ENCODE measurements around the gene MYO7B.

Gene MYO7B

DNA sequence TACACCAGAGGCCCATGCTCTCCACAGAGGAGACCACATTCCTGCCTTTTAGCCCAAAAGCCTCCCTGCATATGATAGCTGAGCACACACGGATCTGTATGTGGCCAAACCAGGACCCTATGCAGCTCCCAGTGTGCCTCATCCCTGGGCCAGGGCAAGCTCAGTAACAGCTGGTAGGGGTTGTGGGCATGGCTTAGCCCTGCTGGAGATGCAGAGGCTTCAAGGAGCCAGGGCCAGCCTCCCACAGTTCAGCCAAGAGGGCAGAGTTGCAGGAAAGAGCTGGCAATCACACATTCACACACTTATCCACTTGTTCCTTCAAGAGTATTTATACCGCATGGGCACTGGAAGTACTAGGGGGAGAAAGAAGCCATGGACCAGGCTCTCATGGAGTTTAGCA is 141.4 kb downstream of the MYO7B start:
- no peak overlapping the region for H2BK12ac ChIP-seq (ENCODE audit: low read length)
- no peak overlapping the region for H2AFZ ChIP-seq (ENCODE audit: low read length)
- no peak overlapping the region for H2BK5ac ChIP-seq (ENCODE audit: low read length)
- H3K23ac ChIP-seq (ENCODE audit: low read depth, low read length, poor library complexity) = peak overlapping the region; percentile 34
- no peak overlapping the region for H4K91ac ChIP-seq (ENCODE audit: low read depth, low read length, poor library complexity)
- no peak overlapping the region for H2BK15ac ChIP-seq (ENCODE audit: low read length)
- peak overlapping the region in 1 of 2 donors; percentile 4 for H3K4me3 ChIP-seq (ENCODE audit: low read length in 2 of 2)
- no CpG with 5 or more reads among the region's 2 CpGs for WGBS, 2 donors (ENCODE audit: extremely low coverage in 2 of 2, insufficient read length in 2 of 2, insufficient replicate concordance in 1 of 2)
- H3K79me1 ChIP-seq (ENCODE audit: low read depth, low read length) = peaks cover 2% of the 10 kb centered on the region
- peak overlapping the region; percentile 51 for H3K18ac ChIP-seq (ENCODE audit: low read length)
- no peaks in the 10 kb centered on the region for H3K36me3 ChIP-seq (replicated peaks in 1 of 2; ENCODE audit: control insufficient read depth in 2 of 2, insufficient read depth in 2 of 2, low read length in 2 of 2)
- H3K27ac ChIP-seq (replicated peaks; ENCODE audit: low read length) = no peak overlapping the region
- H3K9me3 ChIP-seq (replicated peaks in 1 of 2; ENCODE audit: control insufficient read depth in 2 of 2, insufficient read depth in 1 of 2, low read depth in 1 of 2, low read length in 2 of 2) = no peaks in the 10 kb centered on the region
- no peak overlapping the region for H2BK120ac ChIP-seq (ENCODE audit: low read depth, low read length)
- H3K27me3 ChIP-seq (ENCODE audit: control insufficient read depth in 3 of 3, insufficient read depth in 3 of 3, low read depth in 1 of 3, low read length in 3 of 3) = peaks cover 12 to 94% (median 45%) of the 10 kb centered on the region in 3 experiments
- H4K8ac ChIP-seq (ENCODE audit: low read depth, low read length) = no peak overlapping the region
- H2AK5ac ChIP-seq (ENCODE audit: low read depth, low read length) = peak overlapping the region; percentile 74
- H3K14ac ChIP-seq (ENCODE audit: low read length) = peak overlapping the region; percentile 44
- DNase-seq (ENCODE audit: low spot score) = no peak
- H3K9ac ChIP-seq (ENCODE audit: low read depth, low read length, poor library complexity) = peak overlapping the region; percentile 40
- H3K4me1 ChIP-seq (ENCODE audit: control insufficient read depth in 2 of 2, insufficient read depth in 1 of 2, low read depth in 1 of 2, low read length in 2 of 2) = peaks cover 2 to 7% of the 10 kb centered on the region in 2 donors
- no peak overlapping the region for H3K4me2 ChIP-seq (ENCODE audit: insufficient read depth, low read length, poor library complexity, severe bottlenecking)
- no peak overlapping the region for H3K4ac ChIP-seq (ENCODE audit: low read length)

DNA sequence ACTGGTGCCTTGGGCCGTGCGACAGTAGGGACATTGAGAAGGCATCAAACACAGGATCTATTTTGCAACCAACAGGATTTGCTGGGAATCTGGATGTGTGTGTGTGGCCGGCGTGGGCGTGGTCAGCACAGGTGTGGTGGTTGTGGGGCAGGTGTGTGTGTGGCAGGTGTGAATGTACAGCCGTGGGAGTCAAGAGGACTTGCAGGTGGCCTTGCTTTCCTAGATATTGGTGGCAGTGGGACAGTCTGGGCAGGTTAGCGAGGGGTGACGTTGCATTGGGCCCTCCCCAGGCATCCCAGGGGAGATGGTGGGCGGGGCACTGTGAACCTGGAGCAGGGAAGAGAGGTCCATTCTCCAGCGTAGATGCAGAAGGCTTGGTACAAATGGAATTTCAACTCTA is 143.0 kb downstream of the MYO7B start:
- no peak overlapping the region for H4K91ac ChIP-seq (ENCODE audit: low read depth, low read length, poor library complexity)
- no peak overlapping the region for H2BK12ac ChIP-seq (ENCODE audit: low read length)
- no peaks in the 10 kb centered on the region for H3K9me3 ChIP-seq (replicated peaks in 1 of 2; ENCODE audit: control insufficient read depth in 2 of 2, insufficient read depth in 1 of 2, low read depth in 1 of 2, low read length in 2 of 2)
- no peak overlapping the region for H3K4me3 ChIP-seq (ENCODE audit: low read length in 2 of 2)
- H2BK120ac ChIP-seq (ENCODE audit: low read depth, low read length) = no peak overlapping the region
- H3K79me1 ChIP-seq (ENCODE audit: low read depth, low read length) = peaks cover 2% of the 10 kb centered on the region
- H3K14ac ChIP-seq (ENCODE audit: low read length) = no peak overlapping the region
- no peak for DNase-seq (ENCODE audit: low spot score)
- peak overlapping the region; percentile 62 for H3K23ac ChIP-seq (ENCODE audit: low read depth, low read length, poor library complexity)
- H3K36me3 ChIP-seq (replicated peaks in 1 of 2; ENCODE audit: control insufficient read depth in 2 of 2, insufficient read depth in 2 of 2, low read length in 2 of 2) = no peaks in the 10 kb centered on the region
- no peak overlapping the region for H3K27ac ChIP-seq (replicated peaks; ENCODE audit: low read length)
- no peak overlapping the region for H3K18ac ChIP-seq (ENCODE audit: low read length)
- H2BK5ac ChIP-seq (ENCODE audit: low read length) = no peak overlapping the region
- H2AK5ac ChIP-seq (ENCODE audit: low read depth, low read length) = peak overlapping the region; percentile 86
- no peak overlapping the region for H3K4ac ChIP-seq (ENCODE audit: low read length)
- H3K4me2 ChIP-seq (ENCODE audit: insufficient read depth, low read length, poor library complexity, severe bottlenecking) = no peak overlapping the region
- peaks cover 2 to 7% of the 10 kb centered on the region in 2 donors for H3K4me1 ChIP-seq (ENCODE audit: control insufficient read depth in 2 of 2, insufficient read depth in 1 of 2, low read depth in 1 of 2, low read length in 2 of 2)
- H4K8ac ChIP-seq (ENCODE audit: low read depth, low read length) = no peak overlapping the region
- no peak overlapping the region for H2BK15ac ChIP-seq (ENCODE audit: low read length)
- H3K27me3 ChIP-seq (ENCODE audit: control insufficient read depth in 3 of 3, insufficient read depth in 3 of 3, low read depth in 1 of 3, low read length in 3 of 3) = peaks cover 12 to 82% (median 32%) of the 10 kb centered on the region in 3 experiments
- WGBS, 2 donors (ENCODE audit: extremely low coverage in 2 of 2, insufficient read length in 2 of 2, insufficient replicate concordance in 1 of 2) = no CpG with 5 or more reads among the region's 10 CpGs
- no peak overlapping the region for H3K9ac ChIP-seq (ENCODE audit: low read depth, low read length, poor library complexity)
- H2AFZ ChIP-seq (ENCODE audit: low read length) = no peak overlapping the region

DNA sequence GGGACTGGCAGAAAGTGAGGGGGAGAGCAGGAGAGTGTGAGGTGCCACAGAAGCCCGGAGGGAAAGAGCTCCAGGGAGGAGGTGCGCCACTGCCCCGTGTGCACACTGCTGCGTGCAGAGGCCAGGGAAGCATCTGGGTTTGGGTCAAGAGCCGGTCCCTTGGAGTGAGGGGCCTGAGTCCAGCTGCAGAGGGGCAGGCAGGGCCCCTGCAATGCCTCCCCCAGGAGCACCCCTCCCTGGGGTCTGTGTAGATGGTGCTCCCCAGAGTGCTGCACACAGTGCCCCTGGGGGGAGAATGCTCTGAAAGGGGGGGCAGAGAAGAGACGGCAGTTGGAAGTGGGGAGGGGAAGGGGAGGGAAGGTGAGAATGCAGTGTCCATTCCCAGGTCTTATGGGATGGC is 143.5 kb downstream of the MYO7B start:
- Histone ChIP-seq H3K4me3 (ENCODE audit: low read length in 2 of 2) (no peak overlapping the region), H3K4me1 (ENCODE audit: control insufficient read depth in 2 of 2, insufficient read depth in 1 of 2, low read depth in 1 of 2, low read length in 2 of 2) (peaks cover 5 to 10% of the 10 kb centered on the region in 2 donors), H2BK12ac (ENCODE audit: low read length) (peak overlapping the region; percentile 19), H2AK5ac (ENCODE audit: low read depth, low read length) (peak overlapping the region; percentile 86), H3K79me1 (ENCODE audit: low read depth, low read length) (peaks cover 2% of the 10 kb centered on the region), H3K27ac (replicated peaks; ENCODE audit: low read length) (no peak overlapping the region), H3K27me3 (ENCODE audit: control insufficient read depth in 3 of 3, insufficient read depth in 3 of 3, low read depth in 1 of 3, low read length in 3 of 3) (peaks cover 12 to 80% (median 27%) of the 10 kb centered on the region in 3 experiments), H3K4ac (ENCODE audit: low read length) (no peak overlapping the region), H3K14ac (ENCODE audit: low read length) (no peak overlapping the region), H2AFZ (ENCODE audit: low read length) (no peak overlapping the region), H4K8ac (ENCODE audit: low read depth, low read length) (no peak overlapping the region), H4K91ac (ENCODE audit: low read depth, low read length, poor library complexity) (no peak overlapping the region), H2BK120ac (ENCODE audit: low read depth, low read length) (no peak overlapping the region), H3K9me3 (replicated peaks in 1 of 2; ENCODE audit: control insufficient read depth in 2 of 2, insufficient read depth in 1 of 2, low read depth in 1 of 2, low read length in 2 of 2) (no peaks in the 10 kb centered on the region), H3K4me2 (ENCODE audit: insufficient read depth, low read length, poor library complexity, severe bottlenecking) (no peak overlapping the region), H3K23ac (ENCODE audit: low read depth, low read length, poor library complexity) (peak overlapping the region; percentile 62), H2BK15ac (ENCODE audit: low read length) (no peak overlapping the region), H2BK5ac (ENCODE audit: low read length) (no peak overlapping the region), H3K36me3 (replicated peaks in 1 of 2; ENCODE audit: control insufficient read depth in 2 of 2, insufficient read depth in 2 of 2, low read length in 2 of 2) (no peaks in the 10 kb centered on the region), H3K9ac (ENCODE audit: low read depth, low read length, poor library complexity) (no peak overlapping the region), H3K18ac (ENCODE audit: low read length) (peak overlapping the region; percentile 45)
- no peak for DNase-seq (ENCODE audit: low spot score)
- WGBS, 2 donors (ENCODE audit: extremely low coverage in 2 of 2, insufficient read length in 2 of 2, insufficient replicate concordance in 1 of 2) = no CpG with 5 or more reads among the region's 6 CpGs

DNA sequence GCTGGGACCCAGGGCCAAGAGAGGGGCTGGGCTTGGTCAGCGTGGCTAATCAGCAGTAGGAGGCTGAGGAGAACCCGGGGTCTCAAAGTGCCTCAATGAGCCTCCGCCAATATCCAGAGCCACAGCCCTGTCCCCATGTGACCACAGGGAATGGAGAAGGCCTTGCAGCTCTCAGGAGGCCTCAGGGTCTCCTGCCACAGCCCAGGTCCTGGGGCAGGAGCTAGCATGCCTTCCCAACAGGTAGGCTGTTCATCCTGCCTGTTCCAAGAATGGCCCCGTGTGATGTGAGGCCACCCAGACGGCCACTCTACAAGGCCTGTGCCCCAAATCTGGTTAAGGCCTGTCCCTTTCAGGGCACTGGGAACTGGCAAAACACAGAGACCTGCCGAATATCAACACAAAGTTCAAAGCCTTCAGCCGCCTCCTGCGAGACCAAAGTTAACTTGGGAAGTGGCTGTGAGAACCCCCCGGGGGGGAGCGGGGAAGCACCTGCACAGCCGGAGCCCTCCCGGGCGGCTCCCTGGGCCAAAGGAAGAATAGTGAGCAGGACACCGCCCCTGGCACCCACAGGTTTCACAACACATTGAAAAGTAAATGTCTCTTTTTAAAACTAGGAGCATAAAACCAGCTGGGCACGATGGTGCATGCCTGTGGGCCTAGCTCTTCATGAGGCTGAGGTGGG is 144.3 kb downstream of the MYO7B start:
- no peaks in the 10 kb centered on the region for H3K9me3 ChIP-seq (replicated peaks in 1 of 2; ENCODE audit: control insufficient read depth in 2 of 2, insufficient read depth in 1 of 2, low read depth in 1 of 2, low read length in 2 of 2)
- H4K8ac ChIP-seq (ENCODE audit: low read depth, low read length) = no peak overlapping the region
- H3K9ac ChIP-seq (ENCODE audit: low read depth, low read length, poor library complexity) = peak overlapping the region; percentile 22
- H4K91ac ChIP-seq (ENCODE audit: low read depth, low read length, poor library complexity) = no peak overlapping the region
- no peak overlapping the region for H3K18ac ChIP-seq (ENCODE audit: low read length)
- peak overlapping the region; percentile 25 for H3K23ac ChIP-seq (ENCODE audit: low read depth, low read length, poor library complexity)
- H3K4me1 ChIP-seq (ENCODE audit: control insufficient read depth in 2 of 2, insufficient read depth in 1 of 2, low read depth in 1 of 2, low read length in 2 of 2) = peaks cover 5 to 11% of the 10 kb centered on the region in 2 donors
- no peak overlapping the region for H3K14ac ChIP-seq (ENCODE audit: low read length)
- no peak for DNase-seq (ENCODE audit: low spot score)
- no peak overlapping the region for H2BK15ac ChIP-seq (ENCODE audit: low read length)
- no CpG with 5 or more reads among the region's 15 CpGs for WGBS, 2 donors (ENCODE audit: extremely low coverage in 2 of 2, insufficient read length in 2 of 2, insufficient replicate concordance in 1 of 2)
- no peak overlapping the region for H3K4ac ChIP-seq (ENCODE audit: low read length)
- no peak overlapping the region for H2BK120ac ChIP-seq (ENCODE audit: low read depth, low read length)
- H2BK12ac ChIP-seq (ENCODE audit: low read length) = no peak overlapping the region
- H3K36me3 ChIP-seq (replicated peaks in 1 of 2; ENCODE audit: control insufficient read depth in 2 of 2, insufficient read depth in 2 of 2, low read length in 2 of 2) = no peaks in the 10 kb centered on the region
- H3K4me3 ChIP-seq (ENCODE audit: low read length in 2 of 2) = no peak overlapping the region
- peaks cover 2% of the 10 kb centered on the region for H3K79me1 ChIP-seq (ENCODE audit: low read depth, low read length)
- H2AK5ac ChIP-seq (ENCODE audit: low read depth, low read length) = peak overlapping the region; percentile 86
- H2BK5ac ChIP-seq (ENCODE audit: low read length) = no peak overlapping the region
- H3K27ac ChIP-seq (replicated peaks; ENCODE audit: low read length) = no peak overlapping the region
- H3K4me2 ChIP-seq (ENCODE audit: insufficient read depth, low read length, poor library complexity, severe bottlenecking) = no peak overlapping the region
- H3K27me3 ChIP-seq (ENCODE audit: control insufficient read depth in 3 of 3, insufficient read depth in 3 of 3, low read depth in 1 of 3, low read length in 3 of 3) = peaks cover 3 to 74% (median 19%) of the 10 kb centered on the region in 3 experiments
- H2AFZ ChIP-seq (ENCODE audit: low read length) = no peak overlapping the region
